K562 (cell line): ENCODE measurements around the gene ZNF362. TPM values are rescaled to one million over a fixed set of nuclear protein-coding genes. Genes with fewer than 3 reads are reported as not detected.

Experiments used
- ATF7 ChIP-seq: fragments of 450-650 bp; IDR thresholded peaks from 2 replicates; pipeline ENCODE4 v1.7.1; 2014; ENCODE audit warnings: mild to moderate bottlenecking, moderate library complexity
- DNMT1 ChIP-seq: fragments of 450-650 bp; IDR thresholded peaks from 2 replicates; pipeline ENCODE4 v1.6.1; 2016; ENCODE audit warnings: antibody characterized with exemption, mild to moderate bottlenecking
- ELF1 ChIP-seq: fragments of 200-800 bp; sonication (Bioruptor generic); IDR thresholded peaks from 2 replicates; pipeline ENCODE4 v1.6.1; 2016; ENCODE audit warnings: missing genetic modification characterization, missing compliant biosample characterization
- GABPA ChIP-seq: fragments of 200-800 bp; sonication (Bioruptor generic); conservative IDR thresholded peaks from 2 replicates; pipeline ENCODE4 v1.6.1; 2016; ENCODE audit warnings: low read depth, missing genetic modification characterization, missing compliant biosample characterization
- JUNB ChIP-seq: fragments of 450-650 bp; formaldehyde crosslinking; conservative IDR thresholded peaks from 2 replicates; pipeline ENCODE4 v1.4.0; 2020; ENCODE audit warnings: mild to moderate bottlenecking
- JUND ChIP-seq, 2 experiments: IDR thresholded peaks; 2 replicates in 1 of 2; 3 replicates in 1 of 2; pipeline ENCODE4 v1.6.1; 2011; ENCODE audit warnings: borderline replicate concordance in 2 of 2, low read depth in 2 of 2, low read length in 2 of 2, improper control_type of control experiment in 1 of 2, missing biosample characterization in 1 of 2, missing genetic modification characterization in 1 of 2, missing genetic modification reagents in 1 of 2
- KHSRP ChIP-seq: fragments of 450-650 bp; IDR thresholded peaks from 2 replicates; pipeline ENCODE4 v1.6.1; 2017
- KLF10 ChIP-seq: fragments of 250-450 bp; sonication (Bioruptor Pico); IDR thresholded peaks from 2 replicates; pipeline ENCODE4 v1.6.1; 2021; ENCODE audit warnings: matching md5 sums
- NBN ChIP-seq: fragments of 450-650 bp; IDR thresholded peaks from 2 replicates; pipeline ENCODE4 v1.6.1; 2016; ENCODE audit warnings: low read depth, mild to moderate bottlenecking
- RBM22 ChIP-seq: fragments of 200-400 bp; formaldehyde crosslinking; IDR thresholded peaks from 2 replicates; pipeline ENCODE4 v1.6.1; 2018; ENCODE audit warnings: low read length, low read depth; ENCODE audit not compliant: poor library complexity, severe bottlenecking
- ZBED1 ChIP-seq: IDR thresholded peaks from 2 replicates; pipeline ENCODE4 v1.6.1; 2014
- ZZZ3 ChIP-seq: fragments of 450-650 bp; IDR thresholded peaks from 2 replicates; pipeline ENCODE4 v1.6.1; 2016; ENCODE audit warnings: antibody characterized with exemption, mild to moderate bottlenecking, moderate library complexity
- polyA plus RNA-seq, 8 experiments: library from polyadenylated mRNA; depleted of rRNA in 4 of 8; stranded (reverse) in 5 of 8; unstranded in 3 of 8; fragments of >200 nt; fragmentation: Nextera tagmentation in 2 of 8; fragmentation: Illumina TruSeq in 1 of 8; extraction: Ambion mirVana in 2 of 8; extraction: Trizol in 1 of 8; gene quantifications; 2 replicates each; pipeline versions ENCODE4 v1.2.1 to v1.2.3, GENCODE V29; 2011 to 2014; ENCODE audit warnings: inconsistent platforms in 1 of 8, missing spikeins in 1 of 8
- total RNA-seq, 7 experiments: library from RNA; depleted of rRNA in 6 of 7; stranded (reverse); fragments of >200 nt in 6 of 7; fragmentation: Illumina TruSeq in 2 of 7; extraction: Trizol in 2 of 7; gene quantifications; 2 replicates each; pipeline versions ENCODE4 v1.2.1 to v1.2.3, GENCODE V29; 2011 to 2021; ENCODE audit warnings: low replicate concordance in 1 of 7
- TF ChIP-seq, protein P1 (sequence below), 2 experiments: fragments of 450-650 bp in 1 of 2; IDR thresholded peaks; 2 replicates each; pipeline ENCODE4 v1.6.1; 2011 to 2017; ENCODE audit warnings: low read depth in 2 of 2, antibody characterized with exemption in 1 of 2, borderline replicate concordance in 1 of 2, low read length in 1 of 2, mild to moderate bottlenecking in 1 of 2, mixed read lengths in 1 of 2; ENCODE audit not compliant: control insufficient read depth in 1 of 2
- TF ChIP-seq, protein P2 (sequence below): fragments of 450-650 bp; IDR thresholded peaks from 2 replicates; pipeline ENCODE4 v1.6.1; 2016; ENCODE audit warnings: antibody characterized with exemption
- TF ChIP-seq, protein P3 (sequence below): fragments of 250-450 bp; sonication (Bioruptor Pico); IDR thresholded peaks from 2 replicates; pipeline ENCODE4 v1.6.1; 2021; ENCODE audit warnings: mild to moderate bottlenecking
- TF ChIP-seq, protein P4 (sequence below): sonication (generic); formaldehyde crosslinking; IDR thresholded peaks from 2 replicates; pipeline ENCODE4 v1.8.1; 2023; ENCODE audit warnings: missing genetic modification reagents, mild to moderate bottlenecking, borderline replicate concordance

ZNF362 gene
- total and polyA plus RNA-seq, 9 of the 15 experiments (the other 6 are each of a cell fraction or from before 2014, with no cell fraction given) = 0.01 to 1.1 (median 0.35) TPM; not detected in 1

DNA sequence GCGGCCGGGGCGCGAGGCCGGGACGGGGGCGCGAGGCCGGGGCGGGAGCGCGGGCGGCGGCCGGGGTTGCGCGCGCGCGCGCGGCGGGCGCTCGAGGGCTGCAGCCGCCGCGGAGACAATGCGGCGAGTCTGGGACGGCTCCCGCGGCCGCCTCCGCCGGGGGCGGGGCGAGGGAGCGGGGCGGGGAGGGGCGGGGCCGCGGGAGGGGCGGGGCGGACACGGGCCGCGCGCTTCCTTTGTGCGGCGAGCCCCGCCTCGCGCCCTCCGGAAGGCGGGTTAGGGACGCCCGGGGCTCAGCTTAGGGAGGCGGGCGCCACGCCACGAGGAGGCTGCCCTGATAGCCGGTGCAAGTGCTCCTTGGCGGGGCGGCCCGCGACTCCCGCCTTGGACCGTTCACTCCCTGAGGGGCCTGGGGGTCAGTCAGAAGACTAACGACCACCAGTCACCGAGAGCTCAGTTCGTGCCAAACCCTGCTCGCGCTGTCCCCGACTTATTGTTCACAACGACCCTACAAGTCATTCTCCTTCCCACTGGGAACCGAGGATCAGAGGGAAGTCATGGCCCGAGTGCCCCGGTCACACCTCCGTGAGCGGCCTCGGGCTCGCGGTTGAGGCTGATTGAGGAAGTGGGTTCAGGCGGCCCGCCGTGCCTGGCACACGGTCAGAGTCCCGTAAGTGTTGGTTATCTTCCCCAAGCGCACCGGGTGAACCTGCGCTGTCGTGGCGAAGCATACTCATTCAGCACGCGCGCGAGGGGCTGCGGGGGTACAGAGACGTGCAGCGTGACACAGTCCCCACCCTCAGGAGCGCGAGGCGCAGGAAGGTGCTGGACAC, 93.7 kb downstream of the ZNF362 start (continued):
- TF ChIP-seq, protein P1, sequence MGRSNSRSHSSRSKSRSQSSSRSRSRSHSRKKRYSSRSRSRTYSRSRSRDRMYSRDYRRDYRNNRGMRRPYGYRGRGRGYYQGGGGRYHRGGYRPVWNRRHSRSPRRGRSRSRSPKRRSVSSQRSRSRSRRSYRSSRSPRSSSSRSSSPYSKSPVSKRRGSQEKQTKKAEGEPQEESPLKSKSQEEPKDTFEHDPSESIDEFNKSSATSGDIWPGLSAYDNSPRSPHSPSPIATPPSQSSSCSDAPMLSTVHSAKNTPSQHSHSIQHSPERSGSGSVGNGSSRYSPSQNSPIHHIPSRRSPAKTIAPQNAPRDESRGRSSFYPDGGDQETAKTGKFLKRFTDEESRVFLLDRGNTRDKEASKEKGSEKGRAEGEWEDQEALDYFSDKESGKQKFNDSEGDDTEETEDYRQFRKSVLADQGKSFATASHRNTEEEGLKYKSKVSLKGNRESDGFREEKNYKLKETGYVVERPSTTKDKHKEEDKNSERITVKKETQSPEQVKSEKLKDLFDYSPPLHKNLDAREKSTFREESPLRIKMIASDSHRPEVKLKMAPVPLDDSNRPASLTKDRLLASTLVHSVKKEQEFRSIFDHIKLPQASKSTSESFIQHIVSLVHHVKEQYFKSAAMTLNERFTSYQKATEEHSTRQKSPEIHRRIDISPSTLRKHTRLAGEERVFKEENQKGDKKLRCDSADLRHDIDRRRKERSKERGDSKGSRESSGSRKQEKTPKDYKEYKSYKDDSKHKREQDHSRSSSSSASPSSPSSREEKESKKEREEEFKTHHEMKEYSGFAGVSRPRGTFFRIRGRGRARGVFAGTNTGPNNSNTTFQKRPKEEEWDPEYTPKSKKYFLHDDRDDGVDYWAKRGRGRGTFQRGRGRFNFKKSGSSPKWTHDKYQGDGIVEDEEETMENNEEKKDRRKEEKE (IDR thresholded peaks at IDR 0.05; ENCODE audit: borderline replicate concordance in 1 of 2, control insufficient read depth in 1 of 2, low read depth in 2 of 2, low read length in 1 of 2) = no peak
- TF ChIP-seq, protein P2, sequence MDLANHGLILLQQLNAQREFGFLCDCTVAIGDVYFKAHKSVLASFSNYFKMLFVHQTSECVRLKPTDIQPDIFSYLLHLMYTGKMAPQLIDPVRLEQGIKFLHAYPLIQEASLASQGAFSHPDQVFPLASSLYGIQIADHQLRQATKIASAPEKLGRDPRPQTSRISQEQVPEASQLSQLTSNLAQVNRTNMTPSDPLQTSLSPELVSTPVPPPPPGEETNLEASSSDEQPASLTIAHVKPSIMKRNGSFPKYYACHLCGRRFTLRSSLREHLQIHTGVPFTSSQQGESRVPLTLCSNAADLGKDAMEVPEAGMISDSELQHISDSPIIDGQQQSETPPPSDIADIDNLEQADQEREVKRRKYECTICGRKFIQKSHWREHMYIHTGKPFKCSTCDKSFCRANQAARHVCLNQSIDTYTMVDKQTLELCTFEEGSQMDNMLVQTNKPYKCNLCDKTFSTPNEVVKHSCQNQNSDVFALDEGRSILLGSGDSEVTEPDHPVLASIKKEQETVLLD = peak; percentile 72; the same call in 1 of the 2 replicates
- no peak for TF ChIP-seq ZBED1
- no peak for TF ChIP-seq JUNB (CRISPR knock-in tag)
- 0 out of 2 replicates have a peak, but pooled peaks have one; percentile 43 for TF ChIP-seq NBN
- no peak for TF ChIP-seq ZZZ3
- peak; percentile 46 for TF ChIP-seq RBM22
- no peak for TF ChIP-seq DNMT1
- no peak for TF ChIP-seq KLF10
- no peak for TF ChIP-seq KHSRP
- TF ChIP-seq, protein P3, sequence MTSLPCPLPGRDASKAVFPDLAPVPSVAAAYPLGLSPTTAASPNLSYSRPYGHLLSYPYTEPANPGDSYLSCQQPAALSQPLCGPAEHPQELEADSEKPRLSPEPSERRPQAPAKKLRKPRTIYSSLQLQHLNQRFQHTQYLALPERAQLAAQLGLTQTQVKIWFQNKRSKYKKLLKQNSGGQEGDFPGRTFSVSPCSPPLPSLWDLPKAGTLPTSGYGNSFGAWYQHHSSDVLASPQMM (CRISPR knock-in tag) = no peak
- TF ChIP-seq ELF1 (tag) = peak; percentile 62
- no peak; the same call in 1 of the 2 replicates for TF ChIP-seq JUND (IDR thresholded peaks at IDR 0.05; ENCODE audit: borderline replicate concordance, low read depth, low read length)
- TF ChIP-seq JUND (tag; IDR thresholded peaks at IDR 0.05; ENCODE audit: borderline replicate concordance, low read depth, low read length) = no peak; the same call in 2 of the 3 replicates
- TF ChIP-seq, protein P4, sequence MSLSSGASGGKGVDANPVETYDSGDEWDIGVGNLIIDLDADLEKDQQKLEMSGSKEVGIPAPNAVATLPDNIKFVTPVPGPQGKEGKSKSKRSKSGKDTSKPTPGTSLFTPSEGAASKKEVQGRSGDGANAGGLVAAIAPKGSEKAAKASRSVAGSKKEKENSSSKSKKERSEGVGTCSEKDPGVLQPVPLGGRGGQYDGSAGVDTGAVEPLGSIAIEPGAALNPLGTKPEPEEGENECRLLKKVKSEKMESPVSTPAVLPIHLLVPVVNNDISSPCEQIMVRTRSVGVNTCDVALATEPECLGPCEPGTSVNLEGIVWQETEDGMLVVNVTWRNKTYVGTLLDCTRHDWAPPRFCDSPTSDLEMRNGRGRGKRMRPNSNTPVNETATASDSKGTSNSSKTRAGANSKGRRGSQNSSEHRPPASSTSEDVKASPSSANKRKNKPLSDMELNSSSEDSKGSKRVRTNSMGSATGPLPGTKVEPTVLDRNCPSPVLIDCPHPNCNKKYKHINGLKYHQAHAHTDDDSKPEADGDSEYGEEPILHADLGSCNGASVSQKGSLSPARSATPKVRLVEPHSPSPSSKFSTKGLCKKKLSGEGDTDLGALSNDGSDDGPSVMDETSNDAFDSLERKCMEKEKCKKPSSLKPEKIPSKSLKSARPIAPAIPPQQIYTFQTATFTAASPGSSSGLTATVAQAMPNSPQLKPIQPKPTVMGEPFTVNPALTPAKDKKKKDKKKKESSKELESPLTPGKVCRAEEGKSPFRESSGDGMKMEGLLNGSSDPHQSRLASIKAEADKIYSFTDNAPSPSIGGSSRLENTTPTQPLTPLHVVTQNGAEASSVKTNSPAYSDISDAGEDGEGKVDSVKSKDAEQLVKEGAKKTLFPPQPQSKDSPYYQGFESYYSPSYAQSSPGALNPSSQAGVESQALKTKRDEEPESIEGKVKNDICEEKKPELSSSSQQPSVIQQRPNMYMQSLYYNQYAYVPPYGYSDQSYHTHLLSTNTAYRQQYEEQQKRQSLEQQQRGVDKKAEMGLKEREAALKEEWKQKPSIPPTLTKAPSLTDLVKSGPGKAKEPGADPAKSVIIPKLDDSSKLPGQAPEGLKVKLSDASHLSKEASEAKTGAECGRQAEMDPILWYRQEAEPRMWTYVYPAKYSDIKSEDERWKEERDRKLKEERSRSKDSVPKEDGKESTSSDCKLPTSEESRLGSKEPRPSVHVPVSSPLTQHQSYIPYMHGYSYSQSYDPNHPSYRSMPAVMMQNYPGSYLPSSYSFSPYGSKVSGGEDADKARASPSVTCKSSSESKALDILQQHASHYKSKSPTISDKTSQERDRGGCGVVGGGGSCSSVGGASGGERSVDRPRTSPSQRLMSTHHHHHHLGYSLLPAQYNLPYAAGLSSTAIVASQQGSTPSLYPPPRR = no peak
- peak; percentile 83 for TF ChIP-seq GABPA
- TF ChIP-seq ATF7 = peak; percentile 63
